Urinary bladder (tissue), 4 donors: ENCODE data around the gene EIF3I. TPM values are rescaled to one million over a fixed set of nuclear protein-coding genes. Genes with fewer than 3 reads are reported as not detected.
"Not testable (repeated sequence)": the region's sequence is repeated elsewhere in the genome, so short reads cannot be mapped to it uniquely, and the experiment has no call there.

Experiments used
- DNase-seq: peaks from one replicate; pipeline ENCODE4 v3.0.0-alpha.2; 2015; ENCODE audit errors: extremely low spot score
- H3K27ac ChIP-seq: one replicate; pipeline ENCODE4 v1.5.1; 2013; ENCODE audit warnings: low read depth, mild to moderate bottlenecking, moderate library complexity
- H3K36me3 ChIP-seq: one replicate; pipeline ENCODE4 v1.6.1; 2013; ENCODE audit warnings: mild to moderate bottlenecking, moderate library complexity; ENCODE audit not compliant: insufficient read depth
- H3K4me1 ChIP-seq: one replicate; pipeline ENCODE4 v1.6.1; 2013; ENCODE audit warnings: mild to moderate bottlenecking, moderate library complexity; ENCODE audit not compliant: insufficient read depth
- H3K4me3 ChIP-seq: one replicate; pipeline ENCODE4 v1.5.1; 2013; ENCODE audit warnings: low read depth, low read length
- WGBS: extraction: QIAGEN DNeasy Blood & Tissue Kit; methylation state at CpG from one replicate; pipeline ENCODE4 v1.1.7; 2013; 5-methylcytosine and 5-hydroxymethylcytosine counted together
- polyA plus RNA-seq: library from polyadenylated mRNA; stranded (reverse); fragments of 200-250 nt; gene quantifications from one replicate; pipeline ENCODE4 v1.2.3, GENCODE V29; 2013
- total RNA-seq: library from RNA; depleted of rRNA; stranded (reverse); fragments of >200 nt; gene quantifications from one replicate; pipeline ENCODE4 v1.2.3, GENCODE V29; 2014
- donor health status: healthy with polysubstance abuse.
- donor health status: healthy.

EIF3I gene
- total and polyA plus RNA-seq, 2 donors: 102 to 177 TPM

DNA sequence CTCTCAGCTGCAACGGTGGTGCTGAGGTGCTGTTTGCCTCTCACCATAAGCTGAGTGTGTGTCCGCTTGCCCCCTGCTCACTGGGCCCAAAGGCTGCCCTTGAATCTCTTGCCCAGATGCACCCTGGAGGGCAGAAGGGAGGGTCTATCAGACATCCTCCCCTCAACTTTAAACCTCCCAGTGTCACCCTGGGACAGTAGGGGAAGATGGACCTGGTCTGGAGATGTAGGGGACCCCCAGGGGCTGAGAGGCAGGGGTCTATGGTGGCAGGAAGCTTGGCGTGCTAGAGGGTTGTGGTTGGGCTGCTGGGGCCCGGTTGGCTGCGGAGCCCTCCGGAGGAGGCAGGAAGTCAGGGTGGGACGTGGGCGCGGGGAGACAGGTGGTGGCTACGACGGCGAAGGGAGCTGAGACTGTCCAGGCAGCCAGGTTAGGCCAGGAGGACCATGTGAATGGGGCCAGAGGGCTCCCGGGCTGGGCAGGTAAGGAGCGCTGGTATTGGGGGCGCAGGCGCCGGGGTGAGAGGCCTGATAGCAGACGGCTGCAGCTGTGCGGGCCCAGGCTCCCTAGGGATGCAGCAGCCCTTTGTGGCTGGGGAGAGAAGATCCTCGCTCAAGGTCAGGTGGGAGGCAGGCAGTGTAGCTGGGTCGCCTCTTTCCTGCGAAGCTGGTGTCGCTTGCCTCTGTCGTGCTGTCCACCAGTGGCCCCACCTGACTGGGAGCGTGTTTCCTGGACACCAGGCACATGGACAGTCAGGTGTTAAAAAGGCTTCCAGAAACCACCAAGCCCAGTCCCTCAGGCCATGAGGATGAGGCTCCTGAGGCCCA, 28.9 kb downstream of the EIF3I start, which contains the start of gene LCK:
Gene LCK (plus strand): TSS at position 373 of the 824 bp plus-strand sequence. CDS start 23,065 bp downstream, outside the sequence.
- Histone ChIP-seq H3K4me1 (no peaks in the 10 kb centered on the region), H3K27ac (peak within 1 kb of the TSS; percentile 23), H3K36me3 (no peaks in the 10 kb centered on the region), H3K4me3 (peak within 1 kb of the TSS; percentile 17)
- no peak for DNase-seq
- 80% methylated on average over 25 of the region's 25 CpGs for WGBS

DNA sequence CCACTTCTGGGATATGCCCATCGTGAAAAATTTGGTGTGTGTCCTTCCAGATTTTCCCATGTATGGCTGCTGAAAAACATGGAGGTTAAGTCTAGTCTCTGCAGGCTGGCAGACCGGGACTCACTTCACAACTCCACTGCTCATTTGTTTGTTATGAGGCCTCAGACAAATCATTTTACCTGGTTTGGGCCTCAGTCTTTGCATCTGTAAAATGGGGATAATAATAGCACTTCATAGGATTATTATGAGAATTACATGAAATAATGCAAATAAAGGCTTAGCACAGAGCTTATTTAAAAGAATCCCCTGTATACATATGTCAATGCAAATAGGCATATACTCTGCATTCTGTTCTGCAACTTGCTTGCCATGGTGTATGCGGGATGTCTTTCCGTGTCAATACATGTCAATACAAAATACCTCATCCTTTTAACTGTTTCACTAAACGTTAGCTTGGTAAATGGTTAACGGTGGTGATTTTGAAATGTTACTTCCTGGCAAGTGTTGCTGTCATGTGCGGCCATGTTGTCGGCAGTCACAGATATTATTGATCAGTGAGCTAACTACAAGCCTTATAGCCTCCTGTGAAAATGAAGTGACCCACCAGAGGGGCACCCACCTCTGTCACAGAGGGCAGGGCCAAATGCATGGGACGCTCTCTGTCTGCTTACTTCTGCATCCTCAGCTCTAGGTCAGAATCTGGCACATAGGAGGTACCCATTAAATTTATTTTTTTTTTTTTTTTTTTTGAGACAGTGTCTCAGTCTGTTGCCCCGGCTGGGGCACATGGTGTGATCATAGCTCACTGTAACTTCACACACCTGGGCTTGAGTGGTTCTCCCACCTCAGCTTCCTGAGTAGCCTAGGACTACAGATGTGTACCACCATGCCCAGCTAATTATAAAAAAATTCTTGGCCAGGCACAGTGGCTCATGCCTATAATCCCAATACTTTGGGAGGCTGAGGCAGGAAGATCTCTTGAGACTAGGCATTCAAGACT, 33.2 kb downstream of the EIF3I start:
- Histone ChIP-seq H3K27ac (no peak overlapping the region), H3K36me3 (no peaks in the 10 kb centered on the region), H3K4me1 (no peaks in the 10 kb centered on the region), H3K4me3 (no peak overlapping the region)
- no peak for DNase-seq
- 83% methylated on average over 10 of the region's 10 CpGs for WGBS

DNA sequence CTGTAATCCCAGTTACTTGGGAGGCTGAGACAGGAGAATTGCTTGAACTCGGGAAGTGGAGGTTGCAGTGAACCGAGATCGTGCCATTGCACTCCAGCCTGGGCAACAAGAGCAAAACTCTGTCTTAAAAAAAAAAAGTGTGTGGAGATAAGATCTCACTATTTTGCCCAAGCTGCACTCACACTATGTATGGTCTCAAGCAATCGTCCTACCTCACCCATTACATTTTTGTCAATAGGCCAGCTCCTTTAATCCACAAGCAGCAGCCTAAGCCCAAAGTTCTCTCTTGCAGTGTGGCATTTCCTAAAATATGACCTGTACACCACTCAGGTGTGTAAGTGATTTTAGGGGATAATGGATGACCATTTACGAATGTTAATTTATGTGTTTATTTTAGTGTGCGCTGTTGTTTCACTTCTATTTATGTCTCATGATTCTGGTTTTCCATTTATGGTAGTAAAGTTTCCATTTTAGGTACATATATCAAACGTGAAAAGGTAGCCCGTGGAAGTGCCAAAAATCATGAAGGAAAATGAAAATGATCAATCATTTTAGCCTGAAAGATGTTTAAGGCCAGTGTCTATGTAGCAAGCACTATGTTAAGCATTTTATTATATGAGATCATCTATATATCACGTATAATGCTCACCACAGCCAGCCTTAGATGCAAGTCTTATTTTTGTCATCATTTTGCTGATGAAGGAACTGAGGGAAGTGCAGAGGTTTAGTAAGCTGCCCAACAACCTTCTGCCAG, 34.4 kb downstream of the EIF3I start:
- WGBS: 65% methylated on average over 9 of the region's 9 CpGs
- H3K27ac ChIP-seq: no peak overlapping the region
- no peaks in the 10 kb centered on the region for H3K36me3 ChIP-seq
- no peaks in the 10 kb centered on the region for H3K4me1 ChIP-seq
- no peak for DNase-seq
- no peak overlapping the region for H3K4me3 ChIP-seq

DNA sequence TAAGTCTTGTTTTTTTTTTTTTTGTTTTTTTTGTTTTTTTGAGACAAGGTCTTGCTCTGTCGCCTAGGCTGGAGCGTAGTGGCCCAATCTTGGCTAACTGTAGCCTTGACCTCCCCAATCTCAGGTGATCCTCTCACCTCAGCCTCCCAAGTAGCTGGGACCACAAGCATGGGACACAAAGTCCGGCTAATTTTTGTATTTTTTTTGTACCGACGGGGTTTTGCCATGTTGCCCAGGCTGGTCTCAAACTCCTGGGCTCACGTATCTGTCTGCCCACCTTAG, 35.0 kb downstream of the EIF3I start:
- Histone ChIP-seq H3K36me3 (no peaks in the 10 kb centered on the region), H3K4me3 (no peak overlapping the region), H3K4me1 (no peaks in the 10 kb centered on the region), H3K27ac (no peak overlapping the region)
- 83% methylated on average over 6 of the region's 6 CpGs for WGBS
- DNase-seq: no peak

DNA sequence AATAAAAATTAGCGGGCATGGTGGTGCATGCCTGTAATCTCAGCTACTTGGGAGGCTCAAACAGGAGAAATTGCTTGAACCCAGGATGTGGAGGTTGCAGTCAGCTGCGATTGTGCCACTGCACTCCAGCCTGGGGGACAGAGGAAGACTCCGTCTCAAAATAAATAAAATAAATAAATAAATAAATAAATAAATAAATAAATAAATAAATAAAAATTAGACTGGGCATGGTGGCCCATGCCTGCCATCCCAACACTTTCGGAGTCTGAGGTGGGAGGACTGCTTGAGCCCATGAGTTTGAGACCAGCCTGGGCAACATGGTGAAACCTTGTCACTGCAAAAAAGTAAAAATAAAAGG, 41.0 kb downstream of the EIF3I start:
- not testable (repeated sequence) for H3K4me3 ChIP-seq, H3K27ac ChIP-seq, DNase-seq, H3K4me1 ChIP-seq, H3K36me3 ChIP-seq
- WGBS: 95% methylated on average over 4 of the region's 4 CpGs

DNA sequence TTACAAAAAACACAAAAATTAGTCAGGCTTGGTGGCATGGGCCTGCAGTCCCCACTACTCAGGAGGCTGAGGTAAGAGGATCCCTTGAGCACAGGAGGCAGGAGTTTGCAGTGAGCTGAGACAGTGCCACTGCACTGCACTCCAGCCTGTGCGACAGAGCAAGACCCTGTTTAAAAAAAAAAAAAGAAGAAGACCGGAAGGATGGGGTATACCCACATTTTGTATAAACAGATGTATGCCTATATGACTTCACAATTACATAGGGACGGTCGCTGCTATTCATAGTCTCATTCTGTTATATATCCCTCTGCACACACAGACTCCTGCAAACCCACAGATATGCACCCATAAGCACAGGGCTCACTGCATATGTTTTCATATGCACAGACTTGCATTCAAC, 41.5 kb downstream of the EIF3I start:
- H3K36me3 ChIP-seq: no peaks in the 10 kb centered on the region
- WGBS: 84% methylated on average over 4 of the region's 4 CpGs
- H3K4me3 ChIP-seq: no peak overlapping the region

DNA sequence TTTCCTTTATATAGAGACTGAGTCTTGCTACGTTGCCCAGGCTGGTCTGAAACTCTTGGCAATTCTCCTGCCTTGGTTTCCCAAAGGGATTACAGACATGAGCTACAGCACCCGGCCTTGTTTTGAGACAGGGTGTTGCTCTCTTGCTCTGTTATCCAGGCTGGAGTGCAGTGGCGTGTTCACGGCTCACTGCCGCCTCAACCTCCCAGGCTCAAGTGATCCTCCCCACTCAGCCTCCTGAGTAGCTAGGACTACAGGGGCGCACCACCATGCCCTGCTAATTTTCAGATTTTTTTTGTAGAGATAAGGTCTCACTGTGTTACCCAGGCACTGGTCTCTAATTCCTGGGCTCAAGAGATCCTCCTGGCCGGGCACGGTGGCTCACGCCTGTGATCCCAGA, 43.6 kb downstream of the EIF3I start:
- Histone ChIP-seq H3K36me3 (no peaks in the 10 kb centered on the region), H3K4me1 (no peaks in the 10 kb centered on the region), H3K27ac (no peak overlapping the region), H3K4me3 (no peak overlapping the region)
- no peak for DNase-seq
- WGBS: 95% methylated on average over 9 of the region's 9 CpGs

More for the DNA sequence above, 41.5 kb downstream of the EIF3I start:
- Histone ChIP-seq H3K27ac (no peak overlapping the region), H3K4me1 (no peaks in the 10 kb centered on the region)
- no peak for DNase-seq

DNA sequence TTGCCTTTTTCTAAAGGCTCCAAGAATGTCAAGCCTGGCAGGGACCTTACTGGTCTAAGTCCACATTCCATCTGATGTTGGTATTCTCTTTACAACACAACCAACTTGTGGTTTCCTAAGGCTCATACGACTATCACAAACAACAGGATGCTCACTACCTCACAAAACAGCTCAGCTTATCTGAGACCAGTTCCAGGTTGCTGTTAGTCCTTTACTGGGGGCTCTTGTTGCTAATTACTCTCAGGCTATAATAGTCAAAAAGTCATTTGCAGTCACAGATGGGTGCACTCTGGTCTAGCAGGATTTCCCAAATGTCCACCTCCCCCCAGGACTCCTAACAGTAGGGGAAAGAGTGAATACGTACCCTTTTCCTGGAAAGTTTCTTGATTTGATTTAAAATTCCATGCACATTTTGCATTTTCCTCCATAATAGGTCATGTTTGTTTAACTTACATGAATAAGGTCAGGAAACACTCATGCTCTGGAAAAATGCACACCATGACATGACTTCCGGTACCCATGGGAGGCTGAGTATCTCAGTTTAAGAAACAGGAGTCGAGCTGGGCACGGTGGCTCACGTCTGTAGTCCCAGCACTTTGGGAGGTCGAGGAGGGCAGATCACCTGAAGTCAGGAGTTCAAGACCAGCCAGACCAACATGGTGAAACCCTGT, 44.8 kb downstream of the EIF3I start:
- Histone ChIP-seq H3K4me1 (no peaks in the 10 kb centered on the region), H3K27ac (no peak overlapping the region), H3K36me3 (no peaks in the 10 kb centered on the region), H3K4me3 (no peak overlapping the region)
- 60% methylated on average over 7 of the region's 7 CpGs for WGBS
- no peak for DNase-seq

DNA sequence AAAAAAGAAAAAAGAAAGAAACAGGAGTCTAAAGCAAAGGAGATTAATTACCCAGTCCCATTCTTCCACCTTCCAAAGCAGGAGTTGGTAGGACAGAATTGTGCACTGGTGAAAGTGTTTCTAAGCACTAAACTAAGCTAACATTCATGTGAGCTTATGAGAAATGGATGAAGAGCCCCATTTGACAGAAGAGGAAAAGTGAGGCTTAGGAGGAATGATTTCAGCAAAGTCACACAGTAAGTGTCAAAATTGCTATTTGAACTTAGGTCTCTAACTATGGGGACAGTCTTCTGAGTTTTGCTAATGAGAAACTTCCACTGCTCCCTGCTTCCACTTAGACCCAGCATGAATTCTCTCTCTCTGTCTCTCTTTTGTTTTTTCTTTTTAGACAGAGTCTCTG, 47.5 kb downstream of the EIF3I start:
- Histone ChIP-seq H3K4me3 (no peak overlapping the region), H3K36me3 (no peaks in the 10 kb centered on the region), H3K27ac (no peak overlapping the region), H3K4me1 (no peaks in the 10 kb centered on the region)
- no peak for DNase-seq

DNA sequence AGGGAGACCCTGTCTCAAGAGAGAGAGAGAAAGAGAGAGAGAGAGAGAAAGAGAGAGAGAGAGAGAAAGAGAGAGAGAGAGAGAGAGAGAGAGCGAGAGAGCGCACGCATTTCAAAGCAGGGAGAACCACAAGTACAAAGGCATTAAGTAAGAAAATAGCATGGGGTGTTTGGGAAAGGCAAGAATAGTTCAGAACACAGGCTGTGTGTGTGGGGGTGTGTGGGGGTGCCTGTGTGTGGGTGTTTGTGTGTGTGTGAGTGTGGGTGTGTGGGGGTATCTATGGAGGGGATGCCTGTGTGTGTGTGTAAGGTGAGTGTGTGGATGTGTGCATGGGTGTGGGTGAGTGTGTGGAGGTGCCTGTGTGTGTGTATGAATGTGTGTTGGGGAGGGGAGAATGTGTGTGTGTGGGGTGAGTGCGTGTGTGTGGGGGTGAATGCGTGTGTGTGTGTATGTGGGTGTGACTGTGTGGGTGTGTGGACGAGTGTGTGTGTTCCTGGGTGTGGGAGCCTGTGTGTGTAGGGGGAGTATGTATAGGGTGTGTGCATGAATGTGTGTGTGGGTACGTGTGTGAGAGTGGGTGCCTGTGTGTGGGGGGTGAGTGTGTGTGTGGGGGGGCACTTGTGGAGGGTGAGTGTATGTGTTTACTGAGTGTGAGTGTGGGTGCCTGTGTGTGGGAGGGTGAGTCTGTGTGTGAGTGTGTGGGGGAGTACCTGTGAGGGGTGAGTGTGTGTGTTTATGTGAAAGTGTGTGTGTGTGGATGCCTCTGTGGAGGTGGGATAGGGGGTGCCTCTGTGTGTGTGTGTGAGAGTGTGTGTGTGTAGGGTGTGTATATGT, 50.6 kb downstream of the EIF3I start:
- H3K36me3 ChIP-seq: no peaks in the 10 kb centered on the region
- 62% methylated on average over 7 of the region's 7 CpGs for WGBS
- no peak overlapping the region for H3K27ac ChIP-seq
- DNase-seq: no peak
- H3K4me1 ChIP-seq: no peaks in the 10 kb centered on the region
- no peak overlapping the region for H3K4me3 ChIP-seq

DNA sequence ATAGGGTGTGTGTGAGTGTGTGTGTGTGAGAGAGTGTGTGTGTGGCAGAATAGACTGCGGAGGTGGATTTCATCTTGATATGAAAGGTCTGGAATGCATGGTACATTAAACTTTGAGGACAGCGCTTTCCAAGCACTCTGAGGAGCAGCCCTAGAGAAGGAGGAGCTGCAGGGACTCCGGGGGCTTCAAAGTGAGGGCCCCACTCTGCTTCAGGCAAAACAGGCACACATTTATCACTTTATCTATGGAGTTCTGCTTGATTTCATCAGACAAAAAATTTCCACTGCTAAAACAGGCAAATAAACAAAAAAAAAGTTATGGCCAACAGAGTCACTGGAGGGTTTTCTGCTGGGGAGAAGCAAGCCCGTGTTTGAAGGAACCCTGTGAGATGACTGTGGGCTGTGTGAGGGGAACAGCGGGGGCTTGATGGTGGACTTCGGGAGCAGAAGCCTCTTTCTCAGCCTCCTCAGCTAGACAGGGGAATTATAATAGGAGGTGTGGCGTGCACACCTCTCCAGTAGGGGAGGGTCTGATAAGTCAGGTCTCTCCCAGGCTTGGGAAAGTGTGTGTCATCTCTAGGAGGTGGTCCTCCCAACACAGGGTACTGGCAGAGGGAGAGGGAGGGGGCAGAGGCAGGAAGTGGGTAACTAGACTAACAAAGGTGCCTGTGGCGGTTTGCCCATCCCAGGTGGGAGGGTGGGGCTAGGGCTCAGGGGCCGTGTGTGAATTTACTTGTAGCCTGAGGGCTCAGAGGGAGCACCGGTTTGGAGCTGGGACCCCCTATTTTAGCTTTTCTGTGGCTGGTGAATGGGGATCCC, 51.4 kb downstream of the EIF3I start:
- Histone ChIP-seq H3K36me3 (no peaks in the 10 kb centered on the region), H3K4me3 (no peak overlapping the region), H3K4me1 (no peaks in the 10 kb centered on the region), H3K27ac (no peak overlapping the region)
- 37% methylated on average over 10 of the region's 10 CpGs for WGBS
- no peak for DNase-seq
